Bronchial epithelial cell (primary cell): ENCODE measurements around the gene TPT1. TPM values are rescaled to one million over a fixed set of nuclear protein-coding genes. Genes with fewer than 3 reads are reported as not detected.
"Not testable (repeated sequence)": the region's sequence is repeated elsewhere in the genome, so short reads cannot be mapped to it uniquely, and the experiment has no call there.

Experiments used
- DNase-seq: peaks from one replicate; pipeline ENCODE4 v3.0.0-alpha.2; 2010; ENCODE audit warnings: low read depth
- FAIRE-seq: peaks from 2 replicates; lab custom pipeline; 2011; peaks lifted over from hg19 to GRCh38; lab: Jason Lieb, UNC
- H3K27me3 ChIP-seq: 2 replicates; pipeline ENCODE4 v1.5.1; 2011; ENCODE audit warnings: low read length; ENCODE audit not compliant: control insufficient read depth, insufficient read depth
- H3K36me3 ChIP-seq: 2 replicates; pipeline ENCODE4 v1.5.1; 2011; ENCODE audit warnings: low read length; ENCODE audit not compliant: control insufficient read depth, insufficient read depth
- H3K4me3 ChIP-seq: 2 replicates; pipeline ENCODE4 v1.5.1; 2011; ENCODE audit warnings: mild to moderate bottlenecking, low read depth, low read length, control low read depth
- total RNA-seq: library from RNA; depleted of rRNA; stranded (reverse); fragments of >200 nt; gene quantifications from 2 replicates; pipeline ENCODE4 v1.2.1, GENCODE V29; 2014
- TF ChIP-seq, protein P1 (sequence below): IDR thresholded peaks from 2 replicates; pipeline ENCODE4 v1.5.1; 2011; ENCODE audit warnings: mild to moderate bottlenecking, moderate library complexity, low read length, control low read depth, inconsistent platforms; ENCODE audit not compliant: insufficient read depth, severe bottlenecking

TPT1 gene
- total RNA-seq, 1 donor from 2014 or later: 7,903 TPM

DNA sequence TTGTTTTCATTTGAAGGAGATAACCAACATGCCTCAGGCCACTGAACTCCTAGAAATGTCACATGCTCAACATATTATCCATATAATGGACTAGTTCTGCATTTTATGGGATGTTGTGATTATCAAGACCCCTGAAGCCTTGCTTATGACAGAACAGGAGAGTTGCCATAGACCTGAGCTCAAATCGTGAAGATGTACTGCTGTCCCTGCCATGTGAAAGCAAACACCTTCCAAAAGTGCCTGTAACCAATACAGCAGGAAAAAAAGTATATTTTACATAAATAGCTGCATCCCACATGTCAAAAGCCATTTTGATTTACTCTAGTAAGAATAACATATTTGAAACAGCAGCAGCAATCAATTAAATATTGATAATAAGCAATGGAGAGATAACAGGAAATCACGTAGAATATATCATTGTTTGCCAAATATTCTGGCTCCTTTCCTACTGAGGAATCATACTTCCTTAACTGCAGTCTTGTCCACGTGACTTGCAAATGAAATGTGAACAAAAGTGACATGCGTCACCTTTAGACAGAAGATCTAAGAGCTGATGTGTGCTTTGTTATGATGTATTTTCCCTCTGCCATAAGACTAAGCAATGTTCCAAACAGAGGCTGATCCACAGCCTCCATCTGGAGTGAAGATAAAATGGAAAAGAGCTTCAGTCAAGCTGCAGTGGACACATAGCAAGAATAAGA, 43.6 kb upstream of the TPT1 start:
- TF ChIP-seq, protein P1, sequence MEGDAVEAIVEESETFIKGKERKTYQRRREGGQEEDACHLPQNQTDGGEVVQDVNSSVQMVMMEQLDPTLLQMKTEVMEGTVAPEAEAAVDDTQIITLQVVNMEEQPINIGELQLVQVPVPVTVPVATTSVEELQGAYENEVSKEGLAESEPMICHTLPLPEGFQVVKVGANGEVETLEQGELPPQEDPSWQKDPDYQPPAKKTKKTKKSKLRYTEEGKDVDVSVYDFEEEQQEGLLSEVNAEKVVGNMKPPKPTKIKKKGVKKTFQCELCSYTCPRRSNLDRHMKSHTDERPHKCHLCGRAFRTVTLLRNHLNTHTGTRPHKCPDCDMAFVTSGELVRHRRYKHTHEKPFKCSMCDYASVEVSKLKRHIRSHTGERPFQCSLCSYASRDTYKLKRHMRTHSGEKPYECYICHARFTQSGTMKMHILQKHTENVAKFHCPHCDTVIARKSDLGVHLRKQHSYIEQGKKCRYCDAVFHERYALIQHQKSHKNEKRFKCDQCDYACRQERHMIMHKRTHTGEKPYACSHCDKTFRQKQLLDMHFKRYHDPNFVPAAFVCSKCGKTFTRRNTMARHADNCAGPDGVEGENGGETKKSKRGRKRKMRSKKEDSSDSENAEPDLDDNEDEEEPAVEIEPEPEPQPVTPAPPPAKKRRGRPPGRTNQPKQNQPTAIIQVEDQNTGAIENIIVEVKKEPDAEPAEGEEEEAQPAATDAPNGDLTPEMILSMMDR: no peak
- Histone ChIP-seq H3K36me3 (peaks cover 2% of the 10 kb centered on the region), H3K4me3 (no peak overlapping the region), H3K27me3 (no peaks in the 10 kb centered on the region)
- DNase-seq (no peak), FAIRE-seq (no peak)

DNA sequence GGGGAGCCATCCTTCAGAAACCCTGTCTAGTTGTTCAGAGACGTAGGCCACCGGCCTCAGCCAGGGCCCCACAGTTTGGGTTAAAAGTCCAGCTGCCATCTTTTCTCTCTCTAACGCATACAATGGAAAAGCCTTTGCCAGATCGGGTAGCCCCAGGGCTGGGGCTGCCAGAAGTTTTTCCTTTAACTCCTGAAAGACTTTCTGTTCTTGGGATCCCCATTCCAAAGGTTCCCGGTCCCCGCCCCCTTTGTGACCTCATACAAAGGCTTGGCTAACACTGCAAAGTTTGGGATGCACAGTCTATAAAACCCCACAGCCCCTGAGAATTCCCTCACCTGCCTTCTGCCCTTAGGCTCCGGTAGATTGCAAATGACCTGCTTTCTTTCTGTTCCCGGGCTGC, 41.8 kb upstream of the TPT1 start:
- H3K27me3 ChIP-seq, H3K4me3 ChIP-seq, FAIRE-seq, H3K36me3 ChIP-seq, DNase-seq: not testable (repeated sequence)

DNA sequence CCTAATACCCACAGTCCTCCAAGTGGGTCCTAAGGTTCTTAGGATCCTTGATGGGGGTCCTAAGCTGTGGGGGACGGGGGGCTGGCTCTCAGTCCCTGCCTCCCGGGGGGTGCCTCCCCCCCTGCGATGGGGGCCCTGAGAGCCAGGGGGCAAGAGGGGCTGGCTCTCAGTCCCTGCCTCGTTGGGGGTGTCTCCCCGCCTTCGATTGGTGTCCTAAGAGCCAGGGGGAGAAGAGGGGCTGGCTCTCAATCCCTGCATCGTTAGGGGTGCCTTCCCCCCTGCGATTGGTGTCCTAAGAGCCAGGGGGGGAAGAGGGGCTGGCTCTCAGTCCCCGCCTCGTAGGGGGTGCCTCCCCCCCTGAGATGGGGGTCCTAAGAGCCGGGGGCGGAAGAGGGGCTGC, 40.2 kb upstream of the TPT1 start:
- Histone ChIP-seq H3K36me3 (no peaks in the 10 kb centered on the region), H3K4me3 (no peak overlapping the region), H3K27me3 (no peaks in the 10 kb centered on the region)
- TF ChIP-seq, protein P1: no peak
- DNase-seq: no peak
- FAIRE-seq: no peak

DNA sequence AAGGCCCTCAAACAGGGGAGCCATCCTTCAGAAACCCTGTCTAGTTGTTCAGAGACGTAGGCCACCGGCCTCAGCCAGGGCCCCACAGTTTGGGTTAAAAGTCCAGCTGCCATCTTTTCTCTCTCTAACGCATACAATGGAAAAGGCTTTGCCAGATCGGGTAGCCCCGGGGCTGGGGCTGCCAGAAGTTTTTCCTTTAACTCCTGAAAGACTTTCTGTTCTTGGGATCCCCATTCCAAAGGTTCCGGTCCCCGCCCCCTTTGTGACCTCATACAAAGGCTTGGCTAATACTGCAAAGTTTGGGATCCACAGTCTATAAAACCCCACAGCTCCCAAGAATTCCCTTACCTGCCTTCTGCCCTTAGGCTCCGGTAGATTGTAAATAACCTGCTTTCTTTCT, 39.7 kb upstream of the TPT1 start:
- not testable (repeated sequence) for H3K27me3 ChIP-seq, DNase-seq, H3K4me3 ChIP-seq, FAIRE-seq, H3K36me3 ChIP-seq

DNA sequence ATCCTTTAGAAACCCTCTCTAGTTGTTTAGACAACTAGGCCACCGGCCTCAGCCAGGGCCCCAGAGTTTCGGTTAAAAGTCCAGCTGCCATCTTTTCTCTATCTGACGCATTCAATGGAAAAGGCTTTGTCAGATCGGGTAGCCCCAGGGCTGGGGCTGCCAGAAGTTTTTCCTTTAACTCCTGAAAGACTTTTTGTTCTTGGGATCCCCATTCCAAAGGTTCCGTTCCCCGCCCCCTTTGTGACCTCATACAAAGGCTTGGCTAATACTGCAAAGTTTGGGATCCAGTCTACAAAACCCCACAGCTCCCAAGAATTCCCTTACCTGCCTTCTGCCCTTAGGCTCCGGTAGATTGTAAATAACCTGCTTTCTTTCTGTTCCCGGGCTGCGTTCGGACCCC, 38.5 kb upstream of the TPT1 start:
- not testable (repeated sequence) for DNase-seq, H3K4me3 ChIP-seq, H3K36me3 ChIP-seq, H3K27me3 ChIP-seq, FAIRE-seq

DNA sequence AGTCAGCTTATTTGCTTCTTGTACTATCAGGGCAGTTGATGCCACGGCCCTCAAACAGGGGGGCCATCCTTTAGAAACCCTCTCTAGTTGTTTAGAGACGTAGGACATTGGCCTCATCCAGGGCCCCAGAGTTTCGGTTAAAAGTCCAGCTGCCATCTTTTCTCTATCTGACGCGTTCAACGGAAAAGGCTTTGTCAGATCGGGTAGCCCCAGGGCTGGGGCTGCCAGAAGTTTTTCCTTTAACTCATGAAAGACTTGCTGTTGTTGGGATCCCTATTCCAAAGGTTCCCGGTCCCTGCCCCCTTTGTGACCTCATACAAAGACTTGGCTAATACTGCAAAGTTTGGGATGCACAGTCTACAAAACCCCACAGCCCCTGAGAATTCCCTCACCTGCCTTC, 37.8 kb upstream of the TPT1 start:
- FAIRE-seq, H3K27me3 ChIP-seq, H3K4me3 ChIP-seq, DNase-seq, H3K36me3 ChIP-seq: not testable (repeated sequence)

DNA sequence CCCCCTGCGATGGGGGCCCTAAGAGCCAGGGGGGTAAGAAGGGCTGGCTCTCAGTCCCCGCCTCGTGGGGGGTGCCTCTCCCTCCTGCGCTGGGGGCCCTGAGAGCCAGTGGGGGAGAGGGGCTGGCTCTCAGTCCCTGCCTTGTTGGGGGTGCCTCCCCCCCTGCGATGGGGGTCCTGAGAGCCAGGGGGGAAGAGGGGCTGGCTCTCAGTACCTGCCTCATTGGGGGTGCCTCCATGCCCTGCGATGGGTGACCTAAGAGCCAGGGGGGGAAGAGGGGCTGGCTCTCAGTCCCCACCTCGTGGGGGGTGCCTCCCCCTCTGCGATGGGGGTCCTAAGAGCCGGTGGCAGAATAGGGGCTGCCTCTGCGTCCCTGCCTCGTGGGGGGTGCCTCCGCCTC, 36.3 kb upstream of the TPT1 start:
- not testable (repeated sequence) for DNase-seq, FAIRE-seq, H3K4me3 ChIP-seq, H3K27me3 ChIP-seq, H3K36me3 ChIP-seq

DNA sequence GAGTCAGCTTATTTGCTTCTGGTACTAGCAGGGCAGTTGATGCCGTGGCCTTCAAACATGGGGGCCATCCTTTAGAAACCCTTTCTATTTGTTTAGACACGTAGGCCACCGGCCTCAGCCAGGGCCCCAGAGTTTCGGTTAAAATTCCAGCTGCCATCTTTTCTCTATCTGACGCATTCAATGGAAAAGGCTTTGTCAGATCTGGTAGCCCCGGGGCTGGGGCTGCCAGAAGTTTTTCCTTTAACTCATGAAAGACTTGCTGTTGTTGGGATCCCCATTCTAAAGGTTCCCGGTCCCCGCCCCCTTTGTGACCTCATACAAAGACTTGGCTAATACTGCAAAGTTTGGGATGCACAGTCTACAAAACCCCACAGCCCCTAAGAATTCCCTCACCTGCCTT, 35.7 kb upstream of the TPT1 start:
- H3K36me3 ChIP-seq, DNase-seq, FAIRE-seq, H3K27me3 ChIP-seq, H3K4me3 ChIP-seq: not testable (repeated sequence)

DNA sequence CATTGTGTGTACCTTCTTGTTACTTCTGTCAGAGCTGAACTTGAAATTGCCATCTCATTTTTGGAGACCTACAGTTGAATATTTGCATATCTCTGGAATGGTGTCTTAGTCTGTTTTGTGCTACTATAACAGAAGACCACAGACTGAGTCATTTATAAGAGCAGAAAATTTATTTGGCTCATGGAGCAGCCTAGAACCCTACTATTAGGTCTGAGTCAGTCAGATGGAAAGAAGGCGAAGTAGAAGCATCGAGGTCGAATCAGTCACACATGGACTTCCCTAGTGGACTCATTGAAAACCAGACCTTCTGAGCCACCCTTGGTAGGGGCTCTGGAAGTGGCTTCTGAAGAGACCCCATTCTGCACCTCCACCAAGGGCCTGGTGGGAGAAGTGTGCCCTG, 33.9 kb upstream of the TPT1 start:
- TF ChIP-seq, protein P1: no peak
- Histone ChIP-seq H3K27me3 (no peaks in the 10 kb centered on the region), H3K4me3 (no peak overlapping the region), H3K36me3 (peaks cover 5% of the 10 kb centered on the region)
- DNase-seq (no peak), FAIRE-seq (no peak)
